Cardiac atrium fibroblast (primary cell): ENCODE data around the gene TSC22D3. TPM values are rescaled to one million over a fixed set of nuclear protein-coding genes. Genes with fewer than 3 reads are reported as not detected.

Source experiments
- total RNA-seq: library from RNA; depleted of rRNA; stranded (reverse); fragments of >200 nt; gene quantifications from 2 replicates; pipeline ENCODE4 v1.2.3, GENCODE V29; 2015

Gene TSC22D3
- 91.5 and 97.1 TPM in 2 replicates for total RNA-seq

DNA sequence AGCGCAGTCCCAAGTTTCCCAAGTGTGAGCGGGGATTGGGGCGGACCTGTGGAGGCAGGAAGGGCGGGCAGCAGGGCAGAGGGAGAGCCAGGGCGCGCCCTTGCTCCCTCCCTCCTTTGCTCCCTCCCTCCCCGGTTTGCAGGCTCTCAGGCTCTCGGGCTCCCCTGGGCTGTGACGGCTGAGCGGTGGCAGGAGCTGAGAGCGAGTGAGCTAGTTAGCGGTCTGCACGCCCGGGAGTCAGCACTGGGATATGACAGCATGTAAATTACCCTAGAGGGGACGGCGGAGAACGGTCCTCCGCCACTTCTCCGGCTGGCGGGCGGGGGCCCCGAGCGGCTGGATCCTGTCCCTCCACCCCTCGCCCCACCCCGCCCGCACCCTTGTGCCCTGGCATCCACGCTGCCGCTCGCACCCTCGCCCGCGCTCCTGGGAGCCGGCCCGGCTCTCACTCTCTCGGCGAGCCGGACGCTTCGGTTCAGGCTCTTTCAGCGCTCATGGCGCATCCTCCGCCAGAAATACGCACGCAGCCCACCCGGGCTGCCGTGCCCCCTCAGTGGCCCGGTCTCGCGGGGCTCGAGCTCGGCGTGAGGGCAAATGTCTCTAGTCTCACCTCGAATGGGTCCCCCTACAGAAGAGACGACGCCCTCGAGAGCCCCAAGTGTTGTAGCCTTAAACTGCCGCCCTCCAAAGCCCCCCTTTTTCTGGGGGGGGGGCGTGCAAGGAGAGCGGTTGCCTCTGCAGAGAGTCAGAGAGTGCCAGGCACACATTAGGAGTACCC, at the start of gene TSC22D3:
TSS of gene TSC22D3 (minus strand) at position 54 of the 778 bp plus-strand sequence. CDS start 368 bp downstream, outside the sequence.

DNA sequence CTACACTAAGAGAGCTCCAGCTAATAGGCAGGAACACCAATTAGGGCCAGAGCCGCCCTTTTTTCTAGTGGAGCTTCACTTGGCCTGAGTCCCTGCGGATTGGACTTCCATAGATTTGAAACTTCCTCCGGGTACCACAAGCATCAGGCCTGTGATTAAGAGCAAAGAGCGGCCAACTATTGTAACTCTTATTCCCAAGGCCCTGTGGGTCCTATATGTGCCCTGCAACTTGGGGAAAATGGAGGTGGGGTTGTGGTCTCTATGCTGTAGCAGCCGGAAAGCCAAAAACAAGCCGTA, 1.9 kb upstream of the TSC22D3 start, which contains the start of gene NCBP2L:
TSS of gene NCBP2L (plus strand) at position 198 of the 297 bp plus-strand sequence. CDS start 16,488 bp downstream, outside the sequence.

Other genes starting within 250 kb of the TSC22D3 start
- 21.1 and 24.1 TPM in 2 replicates for gene PRPS1, start 147.3 kb downstream of the TSC22D3 start, total RNA-seq
- not detected in 2 replicates for gene NCBP2L, start 1.9 kb upstream of the TSC22D3 start, total RNA-seq
- 10.8 and 13.0 TPM in 2 replicates for gene MID2, start 50.1 kb upstream of the TSC22D3 start, total RNA-seq
- gene TEX13B, start 206.6 kb upstream of the TSC22D3 start, total RNA-seq, result not detected in 2 replicates